ENCODE data around the gene HELZ. TPM values are rescaled to one million over a fixed set of nuclear protein-coding genes. Genes with fewer than 3 reads are reported as not detected.

The HELZ gene
- total and polyA plus RNA-seq, 10 donors, result 2.5 to 154 (median 88.7) TPM

DNA sequence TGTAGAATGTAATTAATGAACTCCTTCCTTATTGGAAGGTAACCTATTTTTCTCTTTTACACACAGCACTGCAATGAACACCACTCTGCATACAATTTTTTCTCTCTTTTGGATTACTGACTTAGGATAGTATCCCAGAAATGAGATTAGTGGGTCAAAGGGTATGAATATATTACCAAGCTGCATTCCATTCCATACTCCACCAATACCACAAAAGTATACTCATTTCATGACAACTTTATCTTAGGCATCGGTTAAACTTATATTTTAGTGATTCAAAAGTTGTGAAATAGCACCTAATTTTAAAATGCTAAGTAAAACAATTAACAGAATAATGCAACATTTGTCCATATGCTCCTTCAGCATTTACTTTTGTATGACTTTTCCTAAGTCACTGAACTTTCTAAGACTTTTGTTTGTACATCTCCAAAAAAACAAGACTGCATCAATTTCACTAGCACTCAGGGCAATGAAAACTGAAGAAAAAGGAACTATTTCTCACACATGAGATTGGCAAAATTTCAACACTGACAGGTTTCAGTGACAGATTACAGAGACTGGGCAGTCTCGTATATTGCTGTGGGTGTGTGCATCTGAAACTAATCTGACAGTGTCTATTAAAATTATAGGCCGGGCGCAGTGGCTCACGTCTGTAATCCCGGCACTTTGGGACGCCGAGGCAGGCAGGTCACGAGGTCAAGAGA, 32.1 kb downstream of the HELZ start:
- intact Hi-C loops (cut with DNase I; ENCODE audit: low total_unique reads), result no loop called here
- H3K36me3 ChIP-seq, result peaks cover 0 to 62% (median 28%) of the 10 kb centered on the region in 6 donors
- TF ChIP-seq, protein P1, sequence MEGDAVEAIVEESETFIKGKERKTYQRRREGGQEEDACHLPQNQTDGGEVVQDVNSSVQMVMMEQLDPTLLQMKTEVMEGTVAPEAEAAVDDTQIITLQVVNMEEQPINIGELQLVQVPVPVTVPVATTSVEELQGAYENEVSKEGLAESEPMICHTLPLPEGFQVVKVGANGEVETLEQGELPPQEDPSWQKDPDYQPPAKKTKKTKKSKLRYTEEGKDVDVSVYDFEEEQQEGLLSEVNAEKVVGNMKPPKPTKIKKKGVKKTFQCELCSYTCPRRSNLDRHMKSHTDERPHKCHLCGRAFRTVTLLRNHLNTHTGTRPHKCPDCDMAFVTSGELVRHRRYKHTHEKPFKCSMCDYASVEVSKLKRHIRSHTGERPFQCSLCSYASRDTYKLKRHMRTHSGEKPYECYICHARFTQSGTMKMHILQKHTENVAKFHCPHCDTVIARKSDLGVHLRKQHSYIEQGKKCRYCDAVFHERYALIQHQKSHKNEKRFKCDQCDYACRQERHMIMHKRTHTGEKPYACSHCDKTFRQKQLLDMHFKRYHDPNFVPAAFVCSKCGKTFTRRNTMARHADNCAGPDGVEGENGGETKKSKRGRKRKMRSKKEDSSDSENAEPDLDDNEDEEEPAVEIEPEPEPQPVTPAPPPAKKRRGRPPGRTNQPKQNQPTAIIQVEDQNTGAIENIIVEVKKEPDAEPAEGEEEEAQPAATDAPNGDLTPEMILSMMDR (IDR thresholded peaks at IDR 0.05 in 8 of 11, conservative IDR thresholded peaks at IDR 0.05 in 3 of 11), result no peak
- H3K27me3 ChIP-seq (replicated peaks in 1 of 7), result no peaks in the 10 kb centered on the region
- WGBS, 5 donors, result 39 to 66% (median 52%) methylated on average over 9 of the region's 9 CpGs
- no peak overlapping the region for H3K4me3 ChIP-seq
- no peaks in the 10 kb centered on the region for H3K9me3 ChIP-seq
- H3K4me1 ChIP-seq, result peaks cover 0 to 68% (median 22%) of the 10 kb centered on the region in 6 donors
- DNase-seq, result no peak
- H3K27ac ChIP-seq, result no peak overlapping the region

DNA sequence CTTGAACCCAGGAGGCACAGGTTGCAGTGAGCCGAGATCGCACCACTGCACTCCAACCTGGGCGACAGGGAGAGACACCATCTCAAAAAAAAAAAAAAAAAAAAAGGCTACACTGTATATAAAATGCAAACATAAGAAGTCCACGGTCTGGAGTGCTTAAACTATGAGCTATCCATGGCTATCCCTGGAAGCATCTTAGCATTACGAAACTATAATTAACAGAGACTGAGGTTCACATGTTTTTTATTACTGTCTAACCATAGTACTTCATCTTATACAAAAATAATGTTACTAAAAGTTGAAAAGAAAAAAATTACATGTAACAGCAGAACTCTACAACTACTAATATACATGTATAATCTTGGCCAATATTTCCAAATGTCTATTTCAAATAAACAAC, 32.8 kb downstream of the HELZ start:
- intact Hi-C loops (cut with DNase I; ENCODE audit: low total_unique reads), result no loop called here
- H3K36me3 ChIP-seq, result peaks cover 0 to 59% (median 21%) of the 10 kb centered on the region in 6 donors
- no peak overlapping the region for H3K27ac ChIP-seq
- DNase-seq, result no peak
- H3K4me1 ChIP-seq, result peaks cover 0 to 68% (median 19%) of the 10 kb centered on the region in 6 donors
- no peaks in the 10 kb centered on the region for H3K9me3 ChIP-seq
- no peaks in the 10 kb centered on the region for H3K27me3 ChIP-seq (replicated peaks in 1 of 7)
- 87 to 97% (median 94%) methylated on average over 5 of the region's 5 CpGs for WGBS, 5 donors
- TF ChIP-seq POLR2AphosphoS5 (IDR thresholded peaks at IDR 0.05), result no peak
- TF ChIP-seq, protein P1 (IDR thresholded peaks at IDR 0.05 in 8 of 11, conservative IDR thresholded peaks at IDR 0.05 in 3 of 11), result no peak
- TF ChIP-seq POLR2A (IDR thresholded peaks at IDR 0.05), result no peak
- H3K4me3 ChIP-seq, result no peak overlapping the region

DNA sequence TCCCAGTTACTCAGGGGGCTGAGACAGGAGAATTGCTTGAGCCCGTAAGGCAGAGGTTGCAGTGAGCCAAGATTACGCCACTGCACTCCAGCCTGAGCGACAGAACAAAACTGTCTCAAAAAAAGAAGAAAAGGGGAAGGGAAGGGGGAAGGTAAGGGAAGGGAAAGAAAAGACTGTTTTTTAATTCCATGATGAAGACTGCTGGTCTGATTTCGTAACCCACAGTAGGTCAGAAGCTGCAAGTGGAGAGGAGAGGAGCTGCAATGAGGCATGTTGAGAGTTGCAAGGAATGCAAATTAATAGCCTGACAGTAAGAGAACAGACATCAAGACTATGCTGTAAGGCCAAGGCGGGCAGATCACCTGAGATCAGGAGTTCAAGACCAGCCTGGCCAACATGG, 33.3 kb downstream of the HELZ start:
- 65 to 82% (median 74%) methylated on average over 5 of the region's 5 CpGs for WGBS, 5 donors
- Histone ChIP-seq H3K27me3 (replicated peaks in 1 of 7) (no peaks in the 10 kb centered on the region), H3K27ac (peak overlapping the region in 1 of 8 donors; percentile 20), H3K4me1 (peaks cover 0 to 63% (median 17%) of the 10 kb centered on the region in 6 donors), H3K36me3 (peaks cover 0 to 55% (median 20%) of the 10 kb centered on the region in 6 donors), H3K4me3 (no peak overlapping the region), H3K9me3 (no peaks in the 10 kb centered on the region)
- intact Hi-C loops (cut with DNase I; ENCODE audit: low total_unique reads), result no loop called here
- TF ChIP-seq, protein P1 (IDR thresholded peaks at IDR 0.05 in 8 of 11, conservative IDR thresholded peaks at IDR 0.05 in 3 of 11), result no peak
- TF ChIP-seq POLR2A (IDR thresholded peaks at IDR 0.05), result no peak
- no peak for TF ChIP-seq POLR2AphosphoS5 (IDR thresholded peaks at IDR 0.05)
- no peak for DNase-seq

DNA sequence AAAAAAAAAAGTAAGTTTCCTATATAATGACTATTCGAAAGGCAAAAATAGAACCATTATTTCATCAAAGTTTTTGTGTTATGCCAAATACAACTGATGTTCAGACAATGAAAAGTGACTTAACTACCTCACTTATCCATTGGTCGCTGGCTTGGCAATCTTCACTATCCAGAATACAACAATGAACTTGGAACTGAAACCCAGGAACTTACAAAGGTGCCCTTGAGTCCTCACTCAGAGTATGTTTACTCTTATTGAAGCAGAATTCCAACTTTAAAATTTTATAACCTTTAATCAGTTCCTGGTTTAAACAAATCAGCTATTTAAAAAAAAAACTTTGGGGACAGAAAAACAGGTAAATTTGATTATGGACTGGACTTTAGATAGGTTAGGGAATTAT, 34.1 kb downstream of the HELZ start:
- Histone ChIP-seq H3K4me1 (peaks cover 0 to 55% (median 11%) of the 10 kb centered on the region in 6 donors), H3K9me3 (no peaks in the 10 kb centered on the region), H3K27ac (peak overlapping the region in 1 of 8 donors; percentile 20), H3K4me3 (no peak overlapping the region), H3K36me3 (peaks cover 0 to 46% (median 18%) of the 10 kb centered on the region in 6 donors), H3K27me3 (replicated peaks in 1 of 7) (no peaks in the 10 kb centered on the region)
- intact Hi-C loops (cut with DNase I; ENCODE audit: low total_unique reads), result no loop called here
- WGBS, 5 donors, result 88 to 97% (median 94%) methylated on average over 2 of the region's 2 CpGs
- DNase-seq, result no peak
- TF ChIP-seq POLR2A (IDR thresholded peaks at IDR 0.05), result no peak
- TF ChIP-seq, protein P1 (IDR thresholded peaks at IDR 0.05 in 8 of 11, conservative IDR thresholded peaks at IDR 0.05 in 3 of 11), result no peak
- no peak for TF ChIP-seq POLR2AphosphoS5 (IDR thresholded peaks at IDR 0.05)
